Stimulated activated CD8-positive, alpha-beta memory T cell treated with anti-CD3 and anti-CD28 coated beads, Interleukin-15, amount 100 ng/mL, for 24 hours (primary cell): Measurements from ENCODE around the gene ARHGAP28.
"Not testable (repeated sequence)": the region's sequence is repeated elsewhere in the genome, so short reads cannot be mapped to it uniquely, and the experiment has no call there.

Experiments used
- DNase-seq: peaks from one replicate; pipeline ENCODE4 v3.0.0-alpha.2; 2020; ENCODE audit warnings: low read depth

ARHGAP28 gene

GRCh38 chr18:6819332-6819731 is 89.8 kb downstream of the ARHGAP28 start:
- DNase-seq, result no peak

- no peak for DNase-seq
These were observed 90.8 kb downstream of the ARHGAP28 start for GRCh38 chr18:6820314-6820713.

- no peak for DNase-seq
These were observed 91.8 kb downstream of the ARHGAP28 start for GRCh38 chr18:6821356-6821755.

GRCh38 chr18:6827161-6827560 is 97.6 kb downstream of the ARHGAP28 start:
- not testable (repeated sequence) for DNase-seq

GRCh38 chr18:6827566-6827965 is 98.0 kb downstream of the ARHGAP28 start:
- DNase-seq, result not testable (repeated sequence)

- DNase-seq, result no peak
These were observed 101.4 kb downstream of the ARHGAP28 start for GRCh38 chr18:6830916-6831315.

GRCh38 chr18:6835345-6835744 is 105.8 kb downstream of the ARHGAP28 start:
- no peak for DNase-seq

- no peak for DNase-seq
These were observed 106.8 kb downstream of the ARHGAP28 start for GRCh38 chr18:6836331-6836730.

GRCh38 chr18:6837904-6838303 is 108.4 kb downstream of the ARHGAP28 start:
- DNase-seq, result no peak

GRCh38 chr18:6842081-6842480 is 112.6 kb downstream of the ARHGAP28 start:
- no peak for DNase-seq

- DNase-seq, result no peak
These were observed 113.8 kb downstream of the ARHGAP28 start for GRCh38 chr18:6843308-6843707.

- DNase-seq, result not testable (repeated sequence)
These were observed 116.0 kb downstream of the ARHGAP28 start for GRCh38 chr18:6845521-6845920.

GRCh38 chr18:6850396-6850795 is 120.9 kb downstream of the ARHGAP28 start:
- DNase-seq, result no peak

GRCh38 chr18:6851480-6851879 is 122.0 kb downstream of the ARHGAP28 start:
- DNase-seq, result no peak

- no peak for DNase-seq
These were observed 125.3 kb downstream of the ARHGAP28 start for GRCh38 chr18:6854811-6855210.

- no peak for DNase-seq
These were observed 126.3 kb downstream of the ARHGAP28 start for GRCh38 chr18:6855767-6856166.

- no peak for DNase-seq
These were observed 127.8 kb downstream of the ARHGAP28 start for GRCh38 chr18:6857300-6857699.

- DNase-seq, result no peak
These were observed 130.3 kb downstream of the ARHGAP28 start for GRCh38 chr18:6859676-6860422.

- DNase-seq, result no peak
These were observed 131.4 kb downstream of the ARHGAP28 start for GRCh38 chr18:6860804-6861448.

GRCh38 chr18:6865251-6865650 is 135.7 kb downstream of the ARHGAP28 start:
- no peak for DNase-seq

- no peak for DNase-seq
These were observed 137.1 kb downstream of the ARHGAP28 start for GRCh38 chr18:6866552-6867085.

GRCh38 chr18:6868033-6868432 is 138.5 kb downstream of the ARHGAP28 start:
- no peak for DNase-seq

GRCh38 chr18:6871566-6871965 is 142.1 kb downstream of the ARHGAP28 start:
- DNase-seq, result no peak
